HG03060 (cell line): Measurements from ENCODE around the gene DIRAS3.
"Not testable (repeated sequence)": the region's sequence is repeated elsewhere in the genome, so short reads cannot be mapped to it uniquely, and the experiment has no call there.

Experiments
- ATAC-seq: cut with Tn5 transposase; IDR thresholded peaks from one replicate; pipeline ENCODE4 v1.9.1; 2021; ENCODE audit warnings: low read depth, moderate number of reproducible peaks; ENCODE audit not compliant: unreplicated experiment

The DIRAS3 gene

GRCh38 chr1:68028566-68028965 is 21.9 kb downstream of the DIRAS3 start:
- no peak for ATAC-seq

GRCh38 chr1:68024635-68025338 is 25.6 kb downstream of the DIRAS3 start:
- ATAC-seq = no peak

- no peak for ATAC-seq
These were observed 34.0 kb downstream of the DIRAS3 start for GRCh38 chr1:68016381-68016780.

GRCh38 chr1:68015971-68016370 is 34.5 kb downstream of the DIRAS3 start:
- no peak for ATAC-seq

- ATAC-seq = no peak
These were observed 35.1 kb downstream of the DIRAS3 start for GRCh38 chr1:68015369-68015768.

GRCh38 chr1:68013351-68013750 is 37.1 kb downstream of the DIRAS3 start:
- ATAC-seq = no peak

GRCh38 chr1:68011657-68012375 is 38.6 kb downstream of the DIRAS3 start:
- ATAC-seq = no peak

GRCh38 chr1:68010543-68010942 is 39.9 kb downstream of the DIRAS3 start:
- no peak for ATAC-seq

GRCh38 chr1:68010090-68010489 is 40.3 kb downstream of the DIRAS3 start:
- ATAC-seq = no peak

- not testable (repeated sequence) for ATAC-seq
These were observed 46.8 kb downstream of the DIRAS3 start for GRCh38 chr1:68003626-68004025.

GRCh38 chr1:68000191-68000590 is 50.2 kb downstream of the DIRAS3 start:
- ATAC-seq = no peak

GRCh38 chr1:67997746-67998145 is 52.7 kb downstream of the DIRAS3 start:
- ATAC-seq = no peak
